ENCODE measurements around the gene PREP. TPM values are rescaled to one million over a fixed set of nuclear protein-coding genes. Genes with fewer than 3 reads are reported as not detected.

PREP gene
- polyA plus RNA-seq, 1 of the 3 experiments (the other 2 are of a cell fraction): 20.9 TPM

DNA sequence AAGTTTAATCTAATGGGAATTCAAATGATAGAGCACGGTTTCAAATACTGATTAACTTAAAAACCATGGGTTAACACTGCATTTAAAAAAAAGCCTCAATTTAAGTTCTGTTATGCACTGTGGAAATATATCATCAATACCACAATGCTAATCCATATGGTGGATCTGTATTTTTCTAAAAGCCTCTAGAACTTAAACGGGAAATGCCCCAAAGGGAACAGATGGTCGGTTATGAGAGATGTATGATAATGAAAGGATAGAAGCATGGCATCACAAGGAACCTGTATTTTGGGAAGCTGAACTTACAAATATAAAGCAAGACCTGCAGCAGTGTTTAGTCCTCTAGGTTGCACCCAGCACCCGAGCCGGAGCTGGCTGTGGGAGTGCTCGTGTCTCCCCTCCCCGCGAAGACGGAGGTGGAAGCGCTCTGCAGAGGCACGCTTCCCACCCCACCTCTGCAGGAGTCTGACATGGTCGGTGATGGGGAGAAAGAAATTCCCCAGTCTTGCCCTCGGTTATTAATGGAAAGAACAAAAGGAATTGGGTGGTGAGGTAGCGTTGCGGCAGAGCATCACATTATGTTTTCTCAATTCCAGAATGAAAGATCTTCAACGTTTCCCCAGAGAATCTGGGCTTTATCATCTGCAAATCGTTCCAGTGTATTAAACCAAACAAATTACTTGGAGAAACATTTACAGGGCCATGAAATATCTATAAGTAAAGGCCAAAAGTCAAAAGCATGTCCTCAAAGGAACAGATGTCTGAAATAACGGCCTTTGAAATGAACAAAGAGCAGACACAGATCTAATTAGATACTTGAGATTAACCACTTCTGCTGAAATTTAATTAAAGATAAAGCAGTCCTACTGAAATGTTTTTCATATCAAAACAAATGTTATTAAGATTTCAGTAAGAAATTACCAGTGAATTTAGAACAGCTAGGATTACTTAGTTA, 120.0 kb downstream of the PREP start:
- H3K27me3 ChIP-seq (ENCODE audit: insufficient read depth): no peaks in the 10 kb centered on the region
- H3K79me2 ChIP-seq (ENCODE audit: insufficient read depth): no peaks in the 10 kb centered on the region
- H3K4me1 ChIP-seq (ENCODE audit: control insufficient read depth in 1 of 2, insufficient read depth in 2 of 2, low read depth in 1 of 2, low read length in 1 of 2): peaks cover 0 to 28% of the 10 kb centered on the region in 2 experiments; a peak in 2 of 4 replicates
- peak overlapping the region in 1 of 2 experiments; percentile 96; a peak in 2 of 4 replicates for H3K27ac ChIP-seq (ENCODE audit: low read depth in 2 of 2, low read length in 1 of 2)
- H3K36me3 ChIP-seq (replicated peaks in 1 of 2; ENCODE audit: control insufficient read depth in 1 of 2, insufficient read depth in 2 of 2, low read length in 1 of 2): peaks cover 38 to 47% of the 10 kb centered on the region in 2 experiments
- no peak overlapping the region for H3K4me2 ChIP-seq
- no peaks in the 10 kb centered on the region for H3K9me3 ChIP-seq
- H3K9me2 ChIP-seq: no peaks in the 10 kb centered on the region
- no peaks in the 10 kb centered on the region for H4K20me1 ChIP-seq (ENCODE audit: insufficient read depth)
- CTCF ChIA-PET: interaction anchor here (1.1 to 2.6 kb wide), 4 partner anchors 11 to 80 kb away, joined by 3 to 12 read pairs (median 4); no protein-coding TSS in a partner anchor
- DNase-seq: peak; percentile 52
- H3K4me3 ChIP-seq (ENCODE audit: low read depth in 2 of 2, low read length in 1 of 2): no peak overlapping the region; a peak in 1 of 4 replicates
- no peak overlapping the region for H3K9ac ChIP-seq
- 58% methylated on average over 17 of the region's 18 CpGs for WGBS (ENCODE audit: low lambda C conversion rate)
- TF ChIP-seq TCF12 (IDR thresholded peaks at IDR 0.05): peak; percentile 48
- TF ChIP-seq GATA2 (CRISPR knock-in tag; IDR thresholded peaks at IDR 0.05): peak; percentile 61
- no peak for TF ChIP-seq RFX5 (IDR thresholded peaks at IDR 0.05; ENCODE audit: low read length)
- TF ChIP-seq TEAD4 (IDR thresholded peaks at IDR 0.05; ENCODE audit: borderline replicate concordance, insufficient read depth): peak; percentile 22; the same call in 1 of the 2 replicates
- peak in 1 of 2 experiments; percentile 89; a peak in 1 of 4 replicates for TF ChIP-seq EP300 (IDR thresholded peaks at IDR 0.05; ENCODE audit: borderline replicate concordance in 1 of 2, low read depth in 1 of 2, low read length in 1 of 2)
- peak; percentile 46 for TF ChIP-seq CHD2 (IDR thresholded peaks at IDR 0.05; ENCODE audit: low read length, partially characterized antibody)
- peak; percentile 57; the same call in 1 of the 2 replicates for TF ChIP-seq RCOR1 (IDR thresholded peaks at IDR 0.05; ENCODE audit: low read length)
- no peak for TF ChIP-seq REST (IDR thresholded peaks at IDR 0.05; ENCODE audit: low read depth, low read length)
- no peaks in the 10 kb centered on the region for H3F3A ChIP-seq (replicated peaks; ENCODE audit: insufficient read depth)
- POLR2A ChIA-PET: no interaction called here
- H2AFZ ChIP-seq (ENCODE audit: low read depth): no peak overlapping the region

- no peak overlapping the region for H3K4me3 ChIP-seq (ENCODE audit: low read depth in 2 of 2, low read length in 1 of 2)
- POLR2A ChIA-PET: no interaction called here
- TF ChIP-seq, protein P1, sequence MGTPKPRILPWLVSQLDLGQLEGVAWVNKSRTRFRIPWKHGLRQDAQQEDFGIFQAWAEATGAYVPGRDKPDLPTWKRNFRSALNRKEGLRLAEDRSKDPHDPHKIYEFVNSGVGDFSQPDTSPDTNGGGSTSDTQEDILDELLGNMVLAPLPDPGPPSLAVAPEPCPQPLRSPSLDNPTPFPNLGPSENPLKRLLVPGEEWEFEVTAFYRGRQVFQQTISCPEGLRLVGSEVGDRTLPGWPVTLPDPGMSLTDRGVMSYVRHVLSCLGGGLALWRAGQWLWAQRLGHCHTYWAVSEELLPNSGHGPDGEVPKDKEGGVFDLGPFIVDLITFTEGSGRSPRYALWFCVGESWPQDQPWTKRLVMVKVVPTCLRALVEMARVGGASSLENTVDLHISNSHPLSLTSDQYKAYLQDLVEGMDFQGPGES (IDR thresholded peaks at IDR 0.05; ENCODE audit: low read depth, low read length): no peak
- TF ChIP-seq NRF1 (IDR thresholded peaks at IDR 0.05; ENCODE audit: low read depth, low read length) (no peak), YY1 (IDR thresholded peaks at IDR 0.05; ENCODE audit: low read depth) (no peak), ELF1 (IDR thresholded peaks at IDR 0.05) (no peak), GATA2 (CRISPR knock-in tag; IDR thresholded peaks at IDR 0.05) (no peak), SMC3 (IDR thresholded peaks at IDR 0.05; ENCODE audit: low read depth, low read length) (no peak), RXRA (IDR thresholded peaks at IDR 0.05; ENCODE audit: borderline replicate concordance, low read depth) (no peak), FOXJ3 (CRISPR knock-in tag; IDR thresholded peaks at IDR 0.05) (no peak), USF1 (IDR thresholded peaks at IDR 0.05; ENCODE audit: borderline replicate concordance, low read depth) (no peak), RAD21 (IDR thresholded peaks at IDR 0.05; ENCODE audit: low read length) (no peak), TEAD4 (IDR thresholded peaks at IDR 0.05; ENCODE audit: borderline replicate concordance, insufficient read depth) (no peak)
- TF ChIP-seq, protein P2, sequence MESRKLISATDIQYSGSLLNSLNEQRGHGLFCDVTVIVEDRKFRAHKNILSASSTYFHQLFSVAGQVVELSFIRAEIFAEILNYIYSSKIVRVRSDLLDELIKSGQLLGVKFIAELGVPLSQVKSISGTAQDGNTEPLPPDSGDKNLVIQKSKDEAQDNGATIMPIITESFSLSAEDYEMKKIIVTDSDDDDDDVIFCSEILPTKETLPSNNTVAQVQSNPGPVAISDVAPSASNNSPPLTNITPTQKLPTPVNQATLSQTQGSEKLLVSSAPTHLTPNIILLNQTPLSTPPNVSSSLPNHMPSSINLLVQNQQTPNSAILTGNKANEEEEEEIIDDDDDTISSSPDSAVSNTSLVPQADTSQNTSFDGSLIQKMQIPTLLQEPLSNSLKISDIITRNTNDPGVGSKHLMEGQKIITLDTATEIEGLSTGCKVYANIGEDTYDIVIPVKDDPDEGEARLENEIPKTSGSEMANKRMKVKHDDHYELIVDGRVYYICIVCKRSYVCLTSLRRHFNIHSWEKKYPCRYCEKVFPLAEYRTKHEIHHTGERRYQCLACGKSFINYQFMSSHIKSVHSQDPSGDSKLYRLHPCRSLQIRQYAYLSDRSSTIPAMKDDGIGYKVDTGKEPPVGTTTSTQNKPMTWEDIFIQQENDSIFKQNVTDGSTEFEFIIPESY (IDR thresholded peaks at IDR 0.05; ENCODE audit: borderline replicate concordance, low read depth): no peak
- CTCF ChIA-PET: interaction anchor here (1.0 to 2.1 kb wide), 2 partner anchors 8 to 15 kb away, joined by 3 to 8 read pairs; no protein-coding TSS in a partner anchor
- no peak overlapping the region for H3K27ac ChIP-seq (ENCODE audit: low read depth in 2 of 2, low read length in 1 of 2)
- H3K4me1 ChIP-seq (ENCODE audit: control insufficient read depth in 1 of 2, insufficient read depth in 2 of 2, low read depth in 1 of 2, low read length in 1 of 2): peaks cover 0 to 28% of the 10 kb centered on the region in 2 experiments; a peak in 2 of 4 replicates
- H3K4me2 ChIP-seq: no peak overlapping the region
- no peaks in the 10 kb centered on the region for H3K27me3 ChIP-seq (ENCODE audit: insufficient read depth)
- DNase-seq: no peak
- H2AFZ ChIP-seq (ENCODE audit: low read depth): no peak overlapping the region
- no peaks in the 10 kb centered on the region for H3K9me2 ChIP-seq
- H3K9ac ChIP-seq: no peak overlapping the region
- H3K9me3 ChIP-seq: no peaks in the 10 kb centered on the region
- H4K20me1 ChIP-seq (ENCODE audit: insufficient read depth): no peaks in the 10 kb centered on the region
- WGBS (ENCODE audit: low lambda C conversion rate): 97% methylated on average over 7 of the region's 7 CpGs
- H3K36me3 ChIP-seq (replicated peaks in 1 of 2; ENCODE audit: control insufficient read depth in 1 of 2, insufficient read depth in 2 of 2, low read length in 1 of 2): peaks cover 44 to 54% of the 10 kb centered on the region in 2 experiments
- H3K79me2 ChIP-seq (ENCODE audit: insufficient read depth): no peaks in the 10 kb centered on the region
- no peaks in the 10 kb centered on the region for H3F3A ChIP-seq (replicated peaks; ENCODE audit: insufficient read depth)
Observed at GRCh38 chr6:105280033-105280432, 122.8 kb downstream of the PREP start.

Measured in SK-N-SH (cell line).